ENCODE data around the gene LRRC57.
"Not testable (repeated sequence)": the region's sequence is repeated elsewhere in the genome, so short reads cannot be mapped to it uniquely, and the experiment has no call there.

Gene LRRC57

DNA sequence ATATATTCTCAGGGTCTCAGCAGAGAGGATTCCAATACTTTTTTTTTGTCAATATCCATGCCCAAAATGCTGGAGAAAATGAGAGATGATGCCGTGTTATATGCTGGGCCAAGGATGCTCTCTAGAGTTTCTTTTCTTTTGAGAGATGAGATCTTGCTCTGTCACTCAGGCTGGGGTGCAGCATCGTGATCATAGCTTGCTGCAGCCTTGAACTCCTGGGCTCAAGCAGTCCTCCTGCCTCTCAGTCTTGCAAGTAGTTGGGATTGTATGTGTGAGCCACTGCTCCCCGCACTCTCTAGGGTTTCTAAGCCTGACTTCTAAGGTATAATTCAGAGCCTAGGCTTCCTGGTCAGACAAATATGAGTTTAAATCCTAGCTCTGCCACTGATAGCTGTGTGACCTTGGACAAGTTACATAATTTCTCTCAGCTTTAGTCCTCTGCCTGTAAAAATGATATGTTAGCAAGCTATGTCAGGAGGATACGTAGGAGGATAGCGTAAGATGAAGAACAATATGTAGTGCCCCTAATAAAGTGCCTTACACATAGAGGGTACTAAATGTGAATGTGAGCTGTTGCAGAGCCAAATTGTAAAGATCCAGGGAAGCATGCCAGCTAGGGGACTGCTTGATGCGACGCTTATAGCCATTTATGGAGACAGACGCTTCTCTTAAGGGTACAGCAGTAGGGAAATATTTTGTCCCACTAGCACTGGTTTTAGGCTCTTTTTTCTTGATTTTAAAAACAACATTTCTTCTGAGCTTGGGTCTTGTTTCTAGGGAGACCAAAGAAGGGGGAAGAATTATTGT, 34.2 kb upstream of the LRRC57 start:
- Histone ChIP-seq H3K27ac (no peak overlapping the region), H3K9ac (no peak overlapping the region), H3K36me3 (peaks cover 18% of the 10 kb centered on the region), H3K9me3 (no peaks in the 10 kb centered on the region), H3K4me1 (peaks cover 65% of the 10 kb centered on the region), H3K4me3 (no peak overlapping the region), H3K27me3 (no peaks in the 10 kb centered on the region), H4K20me1 (peaks cover 14% of the 10 kb centered on the region; the same call in 1 of the 2 replicates), H3K4me2 (peak overlapping the region; percentile 81; the same call in 1 of the 2 replicates)
- no peak for TF ChIP-seq Cebpa-rat (IDR thresholded peaks at IDR 0.05)

DNA sequence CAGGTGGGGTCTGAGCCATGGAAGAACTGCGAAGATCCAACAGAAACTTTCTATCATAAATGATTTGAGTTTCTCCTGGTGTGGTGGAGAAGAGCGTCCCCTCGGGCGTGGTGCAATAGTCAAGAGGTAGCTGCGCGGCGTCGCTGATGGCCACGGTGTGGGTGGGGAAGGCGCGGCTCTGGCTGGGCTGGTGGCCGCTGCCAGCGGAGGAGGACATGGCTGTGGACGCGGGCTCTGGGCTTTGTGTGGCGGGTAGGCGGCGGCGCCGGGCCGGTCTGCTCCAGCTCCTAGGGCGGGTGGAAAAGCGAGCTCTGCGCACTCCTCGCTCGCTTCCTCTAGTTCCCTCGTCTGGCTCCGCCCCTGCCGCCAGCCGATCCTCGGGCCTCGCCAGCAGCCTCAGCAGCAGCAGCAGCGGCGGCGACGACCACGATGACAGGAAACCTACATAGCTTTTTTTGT, 32.7 kb upstream of the LRRC57 start:
- H3K4me2 ChIP-seq: peak overlapping the region; percentile 81
- peaks cover 18% of the 10 kb centered on the region; the same call in 1 of the 2 replicates for H4K20me1 ChIP-seq
- peak overlapping the region; percentile 63 for H3K9ac ChIP-seq
- H3K36me3 ChIP-seq: peaks cover 12% of the 10 kb centered on the region
- no peaks in the 10 kb centered on the region for H3K27me3 ChIP-seq
- peaks cover 79% of the 10 kb centered on the region for H3K4me1 ChIP-seq
- H3K27ac ChIP-seq: 0 out of 2 replicates have a peak overlapping the region, but pooled peaks have one; percentile 10
- H3K9me3 ChIP-seq: no peaks in the 10 kb centered on the region
- peak overlapping the region; percentile 64 for H3K4me3 ChIP-seq
- no peak for TF ChIP-seq Cebpa-rat (IDR thresholded peaks at IDR 0.05)

DNA sequence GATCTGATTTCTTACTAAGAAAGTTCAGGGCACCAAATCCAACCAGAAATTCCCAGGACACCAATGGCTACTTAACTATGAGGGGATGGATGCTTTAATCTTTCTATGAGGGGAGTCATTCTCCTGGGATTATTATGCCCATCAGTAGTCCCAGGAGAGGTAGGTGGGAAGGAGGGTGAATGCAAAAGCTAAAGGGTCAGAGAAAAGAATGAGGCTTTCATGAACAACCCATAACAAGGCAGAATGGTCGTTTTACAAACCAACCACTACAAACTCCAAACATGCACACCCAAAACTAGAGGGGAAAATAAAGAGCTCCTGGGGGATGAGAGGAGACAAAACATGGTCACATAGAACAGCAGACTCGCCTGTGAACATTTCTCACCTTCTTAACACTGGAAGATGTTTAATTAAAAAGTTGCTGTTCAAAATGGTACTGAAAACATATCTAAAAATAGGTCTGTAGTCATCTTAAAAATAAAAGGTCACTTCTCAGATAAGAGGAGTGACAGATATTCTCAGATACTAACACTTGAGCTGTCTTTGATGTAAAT, 30.5 kb upstream of the LRRC57 start:
- Histone ChIP-seq H3K4me1 (peaks cover 84% of the 10 kb centered on the region), H3K9ac (no peak overlapping the region), H3K4me2 (0 out of 2 replicates have a peak overlapping the region, but pooled peaks have one; percentile 3), H3K9me3 (no peaks in the 10 kb centered on the region), H3K4me3 (no peak overlapping the region), H3K27ac (no peak overlapping the region), H3K27me3 (no peaks in the 10 kb centered on the region), H3K36me3 (no peaks in the 10 kb centered on the region), H4K20me1 (peaks cover 18% of the 10 kb centered on the region; the same call in 1 of the 2 replicates)
- no peak for TF ChIP-seq Cebpa-rat (IDR thresholded peaks at IDR 0.05)

DNA sequence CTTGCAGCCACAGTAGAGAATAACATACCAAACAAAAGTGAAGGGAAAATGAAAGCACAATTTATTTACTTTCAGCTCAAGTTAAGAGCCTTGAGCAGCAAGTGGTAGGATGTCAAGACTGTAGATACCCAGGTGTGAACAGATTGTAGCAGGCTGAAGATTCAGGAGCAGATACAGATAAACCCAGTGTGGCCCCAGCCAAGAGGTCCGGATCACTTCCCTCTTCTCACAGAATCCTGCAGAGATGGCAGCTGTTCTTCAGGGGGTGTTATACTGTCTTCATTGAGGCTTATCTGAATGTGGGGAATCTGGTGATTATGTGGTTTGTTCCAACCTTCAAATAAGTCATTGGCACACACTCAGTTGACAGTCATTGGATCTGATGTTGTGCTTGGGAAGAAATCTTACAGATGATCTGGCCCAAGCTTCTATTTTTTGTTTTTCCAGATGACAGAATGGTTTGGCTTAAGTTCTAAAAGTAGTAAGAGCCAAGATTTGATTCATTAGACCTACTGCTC, 29.0 kb upstream of the LRRC57 start:
- peaks cover 69% of the 10 kb centered on the region for H3K4me1 ChIP-seq
- no peak for TF ChIP-seq Cebpa-rat (IDR thresholded peaks at IDR 0.05)
- peaks cover 18% of the 10 kb centered on the region; the same call in 1 of the 2 replicates for H4K20me1 ChIP-seq
- H3K36me3 ChIP-seq: no peaks in the 10 kb centered on the region
- H3K9me3 ChIP-seq: no peaks in the 10 kb centered on the region
- no peak overlapping the region for H3K4me3 ChIP-seq
- no peaks in the 10 kb centered on the region for H3K27me3 ChIP-seq
- peak overlapping the region; percentile 94 for H3K4me2 ChIP-seq
- no peak overlapping the region for H3K9ac ChIP-seq
- H3K27ac ChIP-seq: no peak overlapping the region

DNA sequence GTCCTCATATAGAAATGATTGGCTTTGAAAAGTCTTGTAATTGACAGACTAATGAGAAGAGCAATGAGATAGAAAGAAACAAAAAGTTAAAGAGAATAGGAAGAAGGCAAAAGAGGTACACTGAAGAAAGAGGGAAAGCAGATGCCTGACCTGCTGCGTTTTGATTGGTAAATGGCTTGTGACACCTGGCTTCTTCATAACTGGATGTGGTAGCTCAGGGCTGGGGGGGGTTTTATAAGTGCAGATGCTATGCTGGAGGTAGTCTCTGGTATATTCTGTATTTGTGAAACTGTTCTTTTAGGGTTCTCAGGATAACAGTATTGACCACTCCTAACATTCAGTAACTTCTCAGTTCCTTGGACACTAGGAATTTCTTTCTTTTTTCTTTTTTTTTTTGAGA, 28.2 kb upstream of the LRRC57 start:
- H3K9me3 ChIP-seq: no peaks in the 10 kb centered on the region
- no peak overlapping the region for H3K27ac ChIP-seq
- no peaks in the 10 kb centered on the region for H3K27me3 ChIP-seq
- peak overlapping the region; percentile 88 for H3K4me3 ChIP-seq
- peaks cover 18% of the 10 kb centered on the region; the same call in 1 of the 2 replicates for H4K20me1 ChIP-seq
- no peaks in the 10 kb centered on the region for H3K36me3 ChIP-seq
- H3K4me2 ChIP-seq: peak overlapping the region; percentile 94
- no peak for TF ChIP-seq Cebpa-rat (IDR thresholded peaks at IDR 0.05)
- peak overlapping the region; percentile 85 for H3K9ac ChIP-seq
- peaks cover 61% of the 10 kb centered on the region for H3K4me1 ChIP-seq

DNA sequence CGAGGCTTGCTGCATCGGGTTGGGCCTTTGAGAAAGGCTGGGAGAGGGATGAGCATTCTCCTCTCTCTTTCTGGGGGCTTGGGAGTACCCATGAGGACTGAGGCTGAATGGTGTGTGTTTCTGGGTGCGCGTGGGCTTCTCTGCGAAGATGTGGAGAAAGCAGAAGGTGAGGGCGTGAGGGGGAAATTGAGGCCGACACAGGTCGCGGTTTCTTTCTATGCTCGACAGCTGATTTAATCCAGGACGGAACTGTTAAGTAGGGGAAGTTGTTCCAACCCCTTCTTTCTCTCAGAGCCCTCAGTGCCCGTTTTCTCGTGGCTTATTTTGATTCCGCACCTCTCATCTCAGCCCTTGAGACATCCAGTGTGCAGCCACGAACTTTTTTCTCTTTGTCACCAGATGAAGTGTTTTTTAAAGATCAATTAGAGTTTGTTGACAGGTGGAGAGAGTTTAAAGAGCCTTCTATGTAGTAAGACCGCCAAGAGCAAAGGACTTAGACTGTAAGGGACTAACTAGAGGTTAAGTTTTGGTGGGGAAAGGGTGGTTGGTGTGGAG, 27.5 kb upstream of the LRRC57 start:
- H3K27me3 ChIP-seq: no peaks in the 10 kb centered on the region
- TF ChIP-seq Cebpa-rat (IDR thresholded peaks at IDR 0.05): no peak
- H3K4me2 ChIP-seq: peak overlapping the region; percentile 94
- H4K20me1 ChIP-seq: peaks cover 18% of the 10 kb centered on the region; the same call in 1 of the 2 replicates
- H3K4me1 ChIP-seq: peaks cover 57% of the 10 kb centered on the region
- H3K4me3 ChIP-seq: peak overlapping the region; percentile 88
- H3K27ac ChIP-seq: peak overlapping the region; percentile 75
- no peaks in the 10 kb centered on the region for H3K36me3 ChIP-seq
- H3K9ac ChIP-seq: peak overlapping the region; percentile 85
- no peaks in the 10 kb centered on the region for H3K9me3 ChIP-seq

DNA sequence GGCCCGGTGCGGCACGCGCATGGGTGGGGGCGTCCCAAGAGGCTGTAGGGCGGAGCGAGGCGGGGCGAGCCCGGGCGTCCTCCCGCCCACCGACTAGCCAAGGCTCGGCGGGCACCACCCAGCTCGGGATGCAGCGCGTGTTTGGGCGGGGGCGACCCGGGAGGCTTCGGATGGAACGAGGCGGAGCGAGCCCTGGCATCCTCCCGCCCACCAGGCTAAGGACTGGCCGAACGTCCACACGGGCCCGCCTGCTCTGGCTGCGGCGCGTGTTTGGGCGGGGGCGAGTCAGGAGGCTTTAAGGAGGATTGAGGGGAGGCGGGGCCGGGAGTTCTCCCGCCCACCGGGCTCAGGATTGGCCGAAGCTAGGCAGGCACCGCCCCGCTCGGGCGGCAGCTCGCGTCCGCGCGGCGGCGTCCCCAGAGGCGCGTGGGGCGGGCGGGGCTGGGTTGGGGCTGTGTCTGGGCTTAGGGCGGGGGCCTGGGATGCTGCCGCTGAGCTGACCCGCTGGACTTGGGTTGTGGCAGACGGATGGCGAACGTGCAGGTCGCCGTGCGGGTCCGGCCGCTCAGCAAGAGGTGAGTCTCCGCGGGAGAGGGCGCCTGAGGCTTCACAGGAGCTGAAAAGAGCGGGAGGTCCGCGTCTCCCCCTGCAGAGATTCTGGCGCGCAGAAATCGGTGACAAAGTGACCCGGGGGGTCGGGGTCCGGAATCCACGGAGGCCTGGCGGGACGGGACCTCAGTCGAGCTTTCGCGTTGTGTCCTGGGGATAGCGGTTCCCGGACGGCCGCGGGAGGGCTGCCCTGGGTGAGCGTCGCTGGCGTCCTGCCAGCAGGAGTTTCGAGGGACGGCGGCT, 26.8 kb upstream of the LRRC57 start, which contains the start of gene STARD9:
STARD9 (plus strand) TSS at position 419 of the 852 bp plus-strand sequence; CDS start at position 529, 110 bp downstream.
- H3K4me1 ChIP-seq: peaks cover 50% of the 10 kb centered on the region
- TF ChIP-seq Cebpa-rat (IDR thresholded peaks at IDR 0.05): no peak
- H3K4me3 ChIP-seq: peak within 1 kb of the TSS; percentile 88
- peaks cover 1% of the 10 kb centered on the region; the same call in 1 of the 2 replicates for H3K36me3 ChIP-seq
- peak within 1 kb of the TSS; percentile 94 for H3K4me2 ChIP-seq
- H3K27me3 ChIP-seq: no peaks in the 10 kb centered on the region
- peak within 1 kb of the TSS; percentile 75 for H3K27ac ChIP-seq
- peak within 1 kb of the TSS; percentile 85 for H3K9ac ChIP-seq
- no peaks in the 10 kb centered on the region for H3K9me3 ChIP-seq
- peaks cover 17% of the 10 kb centered on the region; the same call in 1 of the 2 replicates for H4K20me1 ChIP-seq

DNA sequence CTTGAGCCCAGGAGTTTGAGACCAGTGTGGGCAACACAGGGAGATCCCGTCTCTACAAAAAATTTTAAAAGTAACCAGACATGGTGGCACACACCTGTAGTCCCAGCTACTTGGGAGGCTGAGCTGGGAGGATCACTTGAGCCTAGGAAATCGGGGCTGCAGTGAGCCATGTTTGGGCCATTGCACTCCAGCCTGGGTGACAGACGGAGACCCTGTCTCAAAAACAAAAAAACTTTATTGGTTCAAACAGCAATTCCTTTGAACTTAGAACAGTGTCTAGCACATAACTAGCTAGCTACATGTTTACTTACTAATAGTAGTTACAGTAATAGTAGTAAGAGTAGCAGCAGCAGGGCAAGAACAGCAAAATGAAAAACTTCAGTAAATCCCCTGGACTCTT, 10.1 kb upstream of the LRRC57 start:
- H3K9me3 ChIP-seq: no peaks in the 10 kb centered on the region; the same call in 1 of the 2 replicates

DNA sequence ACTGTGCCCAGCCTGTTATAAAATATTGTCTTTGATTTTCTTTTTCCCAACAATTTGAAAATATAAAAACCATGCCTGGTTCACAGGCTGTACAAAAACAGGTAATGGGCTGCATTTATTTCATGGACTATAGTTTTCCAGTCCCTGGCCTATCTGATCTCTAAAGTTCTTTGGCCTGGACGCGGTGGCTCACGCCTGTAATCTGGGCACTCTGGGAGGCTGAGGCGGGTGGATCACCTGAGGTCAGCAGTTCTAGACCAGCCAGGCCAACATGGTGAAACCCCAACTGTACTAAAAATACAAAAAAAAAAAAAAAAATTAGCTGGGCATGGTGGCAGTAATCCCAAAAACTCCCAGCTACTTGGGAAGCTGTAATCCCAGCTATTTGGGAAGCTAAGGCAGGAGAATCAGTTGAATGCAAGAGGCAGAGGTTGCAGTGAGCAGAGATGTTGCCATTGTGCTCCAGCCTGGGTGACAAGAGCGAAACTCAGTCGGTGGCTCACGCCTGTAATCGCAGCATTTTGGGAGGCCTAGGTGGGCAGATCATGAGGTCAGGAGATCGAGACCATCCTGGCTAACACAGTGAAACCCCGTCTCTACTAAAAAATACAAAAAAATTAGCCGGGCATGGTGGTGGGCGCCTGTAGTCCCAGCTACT, 8.1 kb upstream of the LRRC57 start:
- H3K27ac ChIP-seq, H3K4me2 ChIP-seq, H3K27me3 ChIP-seq, H3K9me3 ChIP-seq, H3K9ac ChIP-seq, H3K4me1 ChIP-seq, H3K4me3 ChIP-seq: not testable (repeated sequence)
- peaks cover 50% of the 10 kb centered on the region for H4K20me1 ChIP-seq
- peaks cover 84% of the 10 kb centered on the region for H3K36me3 ChIP-seq

More for the DNA sequence above, 10.1 kb upstream of the LRRC57 start:
- Histone ChIP-seq H3K4me3 (no peak overlapping the region), H3K9ac (no peak overlapping the region), H3K4me1 (no peaks in the 10 kb centered on the region), H3K27ac (no peak overlapping the region), H3K27me3 (no peaks in the 10 kb centered on the region), H3K36me3 (peaks cover 90% of the 10 kb centered on the region), H3K4me2 (no peak overlapping the region), H4K20me1 (peaks cover 30% of the 10 kb centered on the region)
- no peak for TF ChIP-seq Cebpa-rat (IDR thresholded peaks at IDR 0.05)
